CD4-positive, alpha-beta T cell treated with Interferon alpha-2 for 1 hour (primary cell): ENCODE measurements around the gene SEMA4C.

ENCODE experiments used
- DNase-seq, 2 donors: peaks; one replicate each; pipeline ENCODE4 v3.0.0-alpha.2; 2020 to 2022

SEMA4C gene, protein sequence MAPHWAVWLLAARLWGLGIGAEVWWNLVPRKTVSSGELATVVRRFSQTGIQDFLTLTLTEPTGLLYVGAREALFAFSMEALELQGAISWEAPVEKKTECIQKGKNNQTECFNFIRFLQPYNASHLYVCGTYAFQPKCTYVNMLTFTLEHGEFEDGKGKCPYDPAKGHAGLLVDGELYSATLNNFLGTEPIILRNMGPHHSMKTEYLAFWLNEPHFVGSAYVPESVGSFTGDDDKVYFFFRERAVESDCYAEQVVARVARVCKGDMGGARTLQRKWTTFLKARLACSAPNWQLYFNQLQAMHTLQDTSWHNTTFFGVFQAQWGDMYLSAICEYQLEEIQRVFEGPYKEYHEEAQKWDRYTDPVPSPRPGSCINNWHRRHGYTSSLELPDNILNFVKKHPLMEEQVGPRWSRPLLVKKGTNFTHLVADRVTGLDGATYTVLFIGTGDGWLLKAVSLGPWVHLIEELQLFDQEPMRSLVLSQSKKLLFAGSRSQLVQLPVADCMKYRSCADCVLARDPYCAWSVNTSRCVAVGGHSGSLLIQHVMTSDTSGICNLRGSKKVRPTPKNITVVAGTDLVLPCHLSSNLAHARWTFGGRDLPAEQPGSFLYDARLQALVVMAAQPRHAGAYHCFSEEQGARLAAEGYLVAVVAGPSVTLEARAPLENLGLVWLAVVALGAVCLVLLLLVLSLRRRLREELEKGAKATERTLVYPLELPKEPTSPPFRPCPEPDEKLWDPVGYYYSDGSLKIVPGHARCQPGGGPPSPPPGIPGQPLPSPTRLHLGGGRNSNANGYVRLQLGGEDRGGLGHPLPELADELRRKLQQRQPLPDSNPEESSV

DNA sequence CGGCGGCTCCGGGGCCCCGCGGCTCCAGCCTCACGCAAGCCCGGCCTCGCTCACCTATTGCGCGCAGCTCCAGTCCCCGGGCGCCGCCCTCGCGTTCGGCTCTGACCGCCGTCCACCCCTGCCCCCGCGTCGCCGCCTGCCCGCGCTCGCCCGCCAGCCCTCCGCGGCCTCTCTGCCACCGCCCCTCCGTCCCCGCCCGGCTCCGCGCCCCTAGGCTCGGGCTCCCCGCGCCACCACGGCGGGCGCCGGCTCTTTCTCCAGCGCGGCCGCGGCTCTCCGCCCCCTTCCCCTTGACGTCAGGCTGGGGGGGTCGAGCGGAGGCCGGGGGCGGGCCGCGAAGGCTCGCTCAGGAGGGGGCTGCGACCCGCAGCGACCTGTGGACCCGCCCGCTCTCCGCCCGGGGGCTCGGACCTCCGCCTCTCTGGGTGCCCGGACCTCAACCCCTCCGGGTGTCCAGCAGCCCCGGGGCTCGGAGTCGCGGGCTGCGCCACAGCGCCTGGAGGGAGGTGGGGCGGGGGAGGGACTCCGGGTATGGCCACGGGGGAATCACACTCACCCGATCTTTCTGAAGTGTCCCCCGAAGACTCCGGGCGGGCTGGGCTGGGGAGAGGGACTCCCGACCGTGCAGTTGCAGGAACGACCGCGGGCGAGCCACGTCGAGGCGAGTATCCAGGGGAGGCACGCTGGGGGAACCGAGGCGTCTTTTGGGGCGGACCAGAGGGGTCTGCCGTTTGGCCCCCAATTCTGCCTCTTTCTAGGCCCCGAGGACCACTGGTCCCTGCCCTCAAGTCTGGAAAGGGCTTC, at the start of gene SEMA4C:
Gene SEMA4C (minus strand): TSS at position 259 of the 804 bp plus-strand sequence. CDS start 2,194 bp downstream, outside the sequence.
- peak; percentile 40 to 70 for DNase-seq

DNA sequence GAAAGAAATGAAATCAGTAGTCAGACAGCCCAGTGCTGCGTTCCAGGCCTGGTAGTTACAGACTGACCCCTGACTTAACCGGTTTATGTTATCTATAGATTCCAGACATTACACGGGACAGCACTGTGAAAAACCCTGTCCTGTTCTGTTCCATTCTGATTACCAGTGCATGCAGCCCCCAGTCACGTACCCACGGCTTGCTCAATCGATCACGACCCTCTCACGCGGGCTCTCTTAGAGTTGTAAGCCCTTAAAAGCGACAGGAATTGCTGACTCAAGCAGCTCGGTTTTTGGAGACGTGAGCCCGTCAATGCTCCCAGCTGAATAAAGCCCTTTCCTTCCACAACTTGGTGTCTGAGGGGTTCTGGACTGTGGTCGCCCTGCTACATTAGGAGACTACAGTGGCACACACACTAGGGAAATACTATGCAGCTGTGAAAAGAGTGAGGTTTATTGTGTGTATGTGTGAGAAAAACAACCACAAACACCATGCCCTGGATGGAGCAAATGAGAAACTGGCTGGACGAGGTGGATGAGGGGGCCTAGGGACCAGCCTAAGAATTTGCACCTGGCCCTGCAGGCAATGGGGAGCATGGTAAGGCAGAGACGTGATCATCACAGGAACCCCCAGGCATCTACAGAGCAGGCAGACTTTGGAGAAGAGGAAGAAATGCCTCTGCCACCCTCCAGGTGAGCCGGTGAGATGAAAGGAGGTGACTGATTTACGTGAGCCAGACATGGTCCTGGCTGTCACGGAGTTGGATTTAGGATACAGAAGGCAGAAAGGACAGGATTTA, 49.1 kb upstream of the SEMA4C start:
- no peak for DNase-seq

DNA sequence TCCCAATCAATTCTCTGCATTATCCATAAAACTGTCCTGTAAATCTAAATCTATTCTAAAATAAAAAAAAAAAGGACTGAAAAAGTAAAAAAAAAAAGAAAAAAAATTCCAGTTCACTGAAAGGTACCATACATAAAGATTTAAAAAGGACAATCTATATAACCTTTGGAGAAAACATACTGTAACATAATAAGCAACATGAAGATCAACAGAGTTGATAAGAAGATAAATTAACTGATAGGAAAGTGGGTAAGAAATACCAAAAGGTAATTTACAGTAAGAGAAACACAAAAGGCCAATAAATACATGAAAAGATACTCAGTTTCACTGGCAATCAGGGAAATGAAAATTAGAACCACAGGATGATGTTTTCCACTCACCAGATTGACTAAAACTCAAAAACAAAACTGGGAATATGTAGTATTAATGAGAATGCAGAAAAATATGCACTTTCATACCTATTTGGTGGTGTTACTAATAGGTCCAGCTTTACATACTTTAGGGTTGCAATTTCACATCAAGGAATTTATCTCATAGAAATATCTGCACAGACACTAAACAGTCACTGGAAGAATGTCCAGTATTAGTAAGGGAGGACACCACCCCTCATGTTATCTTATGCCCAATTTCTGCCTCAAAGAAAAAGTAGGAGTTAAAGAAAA, 48.3 kb upstream of the SEMA4C start:
- no peak for DNase-seq

DNA sequence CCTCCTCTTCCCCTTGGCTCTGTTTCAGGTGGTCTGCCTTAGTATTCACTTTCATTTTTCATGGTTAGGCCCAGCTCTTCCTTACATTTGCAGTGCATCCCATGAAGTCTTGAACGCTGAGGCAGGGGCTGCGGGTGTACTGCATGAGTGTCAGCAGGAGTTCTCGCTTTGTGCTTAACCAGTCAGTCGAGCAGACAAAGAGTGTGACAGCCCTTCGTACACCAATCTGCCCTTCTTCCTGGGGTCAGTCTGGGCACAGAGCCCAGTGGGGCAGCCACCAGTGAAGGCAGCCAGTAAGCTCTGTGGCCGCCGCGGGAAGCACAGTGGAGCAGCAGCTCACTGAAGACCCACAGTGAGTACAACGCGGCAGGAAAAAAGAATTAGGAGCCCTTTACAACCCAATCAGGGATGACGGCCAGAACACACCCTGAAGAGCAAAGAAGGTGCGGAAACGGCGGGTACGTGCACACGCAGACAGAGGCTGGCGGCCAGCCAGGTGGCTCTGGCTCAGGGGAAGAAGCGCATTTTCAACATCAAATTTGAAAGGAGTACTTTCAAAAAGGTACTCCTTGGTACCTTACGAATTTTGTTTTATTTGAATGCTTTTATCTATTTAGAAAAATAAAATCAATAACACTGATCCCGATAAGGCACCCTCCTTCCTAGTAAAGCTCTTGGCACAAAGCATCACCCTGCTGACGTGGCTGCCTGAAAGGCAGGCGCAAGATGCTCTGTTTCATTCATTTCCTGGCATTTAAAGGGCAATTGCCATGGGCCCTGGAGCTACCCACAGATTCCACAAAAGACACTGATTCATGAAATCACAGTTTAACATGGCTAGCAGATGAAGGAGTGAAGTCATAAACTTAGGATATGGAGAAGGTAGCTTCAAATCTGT, 47.0 kb upstream of the SEMA4C start:
- DNase-seq: no peak

DNA sequence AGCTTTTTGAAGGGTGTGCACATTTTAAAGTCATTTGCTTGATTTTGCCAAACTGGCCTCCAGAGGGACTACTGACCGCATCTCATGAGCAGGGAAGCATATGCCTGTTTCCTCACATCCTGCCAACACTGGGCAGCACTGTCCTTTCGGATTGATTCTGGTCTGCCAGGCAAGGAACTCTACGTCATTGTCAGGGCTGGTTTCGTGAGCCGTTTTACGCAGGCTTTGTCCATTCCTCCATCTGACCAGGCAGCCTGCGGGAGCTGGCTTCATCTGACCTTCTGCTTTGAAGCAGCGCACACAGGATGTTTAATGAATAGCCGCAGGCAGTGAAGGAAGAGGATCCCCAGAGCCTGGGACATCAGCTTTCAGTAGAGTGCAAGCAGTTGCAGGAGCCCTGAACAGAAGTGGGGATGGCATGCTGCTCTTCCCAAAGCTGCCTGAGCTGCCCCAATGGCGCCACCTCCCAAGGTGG, 46.3 kb upstream of the SEMA4C start:
- no peak for DNase-seq

DNA sequence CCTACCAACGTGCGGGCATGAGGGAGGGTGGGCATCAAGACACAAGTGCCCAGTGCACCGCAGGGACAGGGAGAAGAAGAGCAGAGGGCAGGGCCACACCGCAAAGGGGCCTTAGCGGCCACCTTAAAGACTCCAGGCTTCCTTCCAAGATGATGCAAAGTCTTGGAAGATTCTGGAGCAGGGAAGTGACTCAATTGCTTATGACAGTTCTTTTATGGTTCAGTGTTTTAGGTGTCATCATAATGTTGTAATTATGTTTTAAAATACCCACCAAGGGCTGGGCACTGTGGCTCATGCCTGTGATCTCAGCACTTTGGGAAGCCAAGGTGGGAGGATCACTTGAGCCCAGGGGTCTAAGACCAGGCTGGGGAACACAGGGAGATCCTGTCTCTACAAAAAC, 44.5 kb upstream of the SEMA4C start:
- DNase-seq: no peak

DNA sequence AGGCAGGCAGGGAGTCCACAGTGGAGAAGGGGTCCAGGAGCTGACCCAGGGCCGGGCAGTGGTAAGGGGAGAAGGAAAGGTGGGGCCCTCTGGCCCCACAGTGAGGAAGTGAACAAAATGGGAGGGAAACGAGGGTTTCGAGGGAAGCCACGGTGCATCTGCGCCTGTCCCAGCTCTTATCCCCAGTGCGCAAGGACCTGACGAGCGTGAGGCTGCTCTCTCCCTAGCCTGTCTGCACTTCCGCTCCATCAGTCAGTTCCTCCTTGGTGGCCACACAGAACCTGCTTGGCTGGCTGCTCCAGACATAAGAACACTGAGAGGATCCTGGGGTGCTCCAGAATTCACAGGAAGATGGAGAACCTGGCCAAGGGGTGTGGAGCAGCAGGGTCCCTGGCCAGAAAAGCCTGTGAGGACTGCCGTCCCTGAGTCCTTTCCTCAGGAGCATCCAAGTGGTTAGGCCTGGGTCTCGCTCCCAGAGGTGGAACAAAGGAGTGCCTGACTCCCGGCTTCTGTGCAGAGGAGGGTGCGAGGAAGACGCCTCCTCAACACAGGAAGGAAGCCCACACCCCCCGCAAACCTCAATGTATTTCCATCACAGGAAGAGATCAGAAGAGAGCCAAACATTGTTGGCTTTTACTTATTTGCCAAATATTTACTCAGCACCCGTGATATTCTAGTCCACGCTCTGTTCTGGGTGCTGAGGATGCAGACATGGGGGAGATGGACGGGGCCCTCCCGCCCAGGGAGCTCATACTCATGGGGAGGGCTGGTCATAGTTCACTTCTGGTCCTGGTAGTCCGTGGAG, 43.7 kb upstream of the SEMA4C start:
- peak; percentile 36 to 63 for DNase-seq

DNA sequence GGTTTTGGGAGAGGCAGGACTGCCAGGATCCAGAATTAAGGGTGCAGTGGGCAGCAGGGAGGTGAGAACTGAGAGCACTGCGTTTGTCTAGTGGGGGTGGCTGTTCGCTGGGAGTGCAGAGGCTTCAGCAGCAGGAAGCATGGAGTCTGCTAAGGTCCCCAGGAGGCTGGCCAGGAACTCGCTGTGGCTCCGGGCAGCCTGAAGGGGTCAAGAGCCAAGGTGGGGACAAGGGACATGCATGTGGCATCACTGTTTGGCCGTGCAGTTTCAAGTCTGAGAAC, 43.2 kb upstream of the SEMA4C start:
- peak in 1 of 2 donors; percentile 6 for DNase-seq

DNA sequence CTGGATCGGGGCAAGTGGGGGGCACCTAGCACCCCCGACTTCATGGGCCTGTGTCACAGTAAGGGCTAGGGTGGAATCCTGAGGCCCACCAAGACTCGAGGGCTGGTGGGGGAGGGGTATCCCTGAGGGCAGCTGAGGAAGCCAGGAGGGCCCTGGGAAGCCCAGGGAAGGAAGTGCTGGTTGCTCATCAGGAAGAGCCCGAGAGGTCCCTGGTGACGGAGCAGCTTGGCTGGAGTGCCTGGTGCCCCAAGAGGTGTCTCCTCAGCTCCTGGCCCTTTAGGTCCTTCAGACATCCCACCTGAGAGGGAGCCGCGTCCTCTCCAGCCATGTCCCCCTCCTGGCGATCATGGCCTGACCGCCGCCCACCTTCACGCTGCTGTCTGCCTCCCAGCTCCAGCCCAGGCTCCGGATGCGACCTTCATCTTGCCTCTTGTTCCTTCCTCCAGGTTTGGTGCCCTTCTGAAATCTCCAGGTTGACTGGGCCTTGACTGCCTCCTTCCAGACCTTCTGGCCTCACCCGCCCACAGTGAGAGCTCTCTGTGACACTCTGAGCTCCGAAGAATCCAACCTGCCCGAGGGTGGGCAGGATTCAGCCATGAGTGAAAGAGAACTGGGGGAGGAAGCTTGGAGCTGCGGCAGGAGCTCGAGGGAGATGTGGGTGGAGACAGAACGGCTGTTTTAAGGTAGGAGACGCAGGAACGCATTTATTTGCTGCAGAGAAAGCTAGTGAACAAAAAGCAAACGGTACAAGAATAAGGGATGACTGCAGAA, 42.7 kb upstream of the SEMA4C start:
- no peak for DNase-seq

DNA sequence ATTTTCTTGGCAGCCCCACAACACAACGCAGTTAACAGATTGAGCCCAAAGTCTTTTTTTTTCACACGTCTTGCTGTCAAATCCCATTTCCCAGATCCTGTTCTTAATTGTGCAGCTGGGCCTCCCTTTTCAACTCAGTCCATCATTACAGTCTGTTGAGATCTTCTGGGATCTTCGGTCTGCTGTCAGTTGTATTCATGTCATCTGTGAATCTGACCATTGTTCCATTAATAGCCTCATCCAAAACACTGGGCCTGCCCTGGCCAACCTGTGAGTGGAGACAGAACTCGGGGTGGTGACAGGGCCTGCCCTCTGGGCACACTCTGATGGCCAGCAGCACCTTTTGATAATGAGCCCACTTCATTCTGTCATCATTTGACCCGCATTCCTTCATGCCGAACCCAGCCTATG, 39.7 kb upstream of the SEMA4C start:
- no peak for DNase-seq

DNA sequence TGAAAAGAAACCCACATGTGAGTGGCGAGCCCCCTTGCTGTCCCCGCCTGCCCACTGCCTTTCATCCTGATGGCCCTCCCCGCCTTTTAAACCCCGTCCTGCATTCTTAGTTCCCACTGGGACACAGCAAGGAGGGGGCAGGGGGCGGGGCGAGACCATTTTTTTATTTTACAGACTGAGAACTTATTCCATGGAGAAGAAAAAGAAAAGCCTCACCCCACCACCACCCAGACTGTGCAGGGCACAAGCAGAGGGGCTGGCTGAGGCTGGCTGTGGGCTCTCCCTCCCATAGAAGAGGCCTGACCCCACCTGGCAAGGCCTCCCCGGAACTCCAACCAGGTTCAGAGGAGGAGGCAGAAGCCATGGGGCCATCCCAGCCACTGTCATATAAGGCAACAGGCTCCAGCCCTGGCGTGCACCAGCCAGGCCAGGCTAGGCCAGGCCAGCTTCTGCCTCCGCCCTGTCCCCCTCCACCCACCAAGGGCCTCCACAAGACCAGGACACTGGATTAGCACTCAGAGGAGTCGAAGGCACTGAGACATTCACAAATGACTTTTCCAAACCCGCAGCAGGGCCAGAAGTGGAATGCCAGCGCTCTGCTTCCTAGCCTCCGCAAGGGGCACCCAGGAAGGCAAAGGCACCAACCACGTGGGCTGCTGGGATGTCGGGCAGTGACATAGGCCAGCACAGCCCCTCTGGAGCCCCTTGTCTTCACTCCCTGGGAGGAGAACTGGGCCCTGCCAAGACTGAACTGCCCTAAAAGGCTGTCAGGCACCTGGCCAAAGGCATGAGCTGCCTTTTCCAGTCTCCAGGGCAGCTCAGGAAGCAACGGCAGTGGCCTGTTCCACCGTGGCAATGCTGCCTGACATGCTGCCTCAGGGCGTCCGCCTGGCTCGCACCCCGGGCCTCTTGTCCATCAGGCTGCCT, 37.5 kb upstream of the SEMA4C start:
- DNase-seq: no peak

DNA sequence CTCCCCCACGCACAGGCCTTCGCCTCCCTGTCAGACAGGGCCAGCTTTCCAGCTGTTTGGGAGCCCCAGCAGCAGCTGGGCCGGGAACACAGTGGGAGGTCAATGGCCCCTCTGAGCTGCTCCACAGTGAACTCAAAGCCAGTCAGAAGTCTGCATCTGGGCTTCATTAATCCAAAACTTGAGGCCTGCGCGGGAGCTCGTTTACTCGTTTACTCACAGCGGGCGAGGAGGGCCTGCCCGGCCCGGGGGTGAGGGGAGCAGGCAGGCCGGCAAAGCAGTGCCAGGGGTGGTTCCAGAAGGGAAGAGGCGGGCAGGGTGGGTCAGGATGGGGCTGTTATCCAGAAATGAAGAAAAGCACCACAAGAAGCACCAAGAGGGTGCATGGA, 36.8 kb upstream of the SEMA4C start:
- DNase-seq: no peak

DNA sequence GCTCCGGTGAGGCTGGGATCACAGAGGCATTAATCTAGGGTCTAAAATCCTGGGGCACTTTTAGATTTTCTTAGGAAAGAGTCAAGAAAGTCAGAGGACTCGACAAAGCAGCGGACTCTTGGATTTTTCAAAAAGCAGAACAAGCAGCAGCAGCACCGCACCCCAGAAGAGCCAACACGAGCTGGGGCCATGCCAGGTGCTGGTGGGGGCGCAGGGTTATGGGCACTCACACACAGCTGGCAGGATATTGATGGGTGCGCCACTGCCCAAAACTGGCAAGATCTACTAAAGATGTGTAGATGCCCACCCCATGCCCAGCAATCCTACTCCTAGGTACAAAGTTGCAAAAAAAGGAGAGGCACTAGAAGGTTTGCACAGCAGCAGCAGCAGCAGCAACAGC, 33.9 kb upstream of the SEMA4C start:
- DNase-seq: no peak

DNA sequence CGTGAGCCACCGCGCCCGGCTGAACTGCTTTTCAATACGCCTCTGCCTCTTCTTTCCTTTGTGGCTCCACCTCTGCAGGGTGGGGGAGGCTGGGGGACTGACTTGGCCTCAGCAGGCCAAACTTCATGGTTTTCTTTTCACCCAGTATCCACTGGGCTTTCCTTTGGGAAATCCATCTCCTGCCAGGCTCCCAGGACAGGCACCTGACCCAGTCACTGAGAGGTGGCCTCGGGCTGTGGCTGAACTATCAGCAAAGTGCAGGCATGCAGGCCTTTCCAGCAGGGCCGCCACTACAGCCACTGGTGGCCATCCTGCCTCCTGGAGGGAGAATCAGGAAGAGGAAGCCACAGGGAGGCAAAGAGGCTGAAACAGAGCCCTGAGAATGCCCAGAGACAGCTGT, 33.4 kb upstream of the SEMA4C start:
- DNase-seq: no peak

DNA sequence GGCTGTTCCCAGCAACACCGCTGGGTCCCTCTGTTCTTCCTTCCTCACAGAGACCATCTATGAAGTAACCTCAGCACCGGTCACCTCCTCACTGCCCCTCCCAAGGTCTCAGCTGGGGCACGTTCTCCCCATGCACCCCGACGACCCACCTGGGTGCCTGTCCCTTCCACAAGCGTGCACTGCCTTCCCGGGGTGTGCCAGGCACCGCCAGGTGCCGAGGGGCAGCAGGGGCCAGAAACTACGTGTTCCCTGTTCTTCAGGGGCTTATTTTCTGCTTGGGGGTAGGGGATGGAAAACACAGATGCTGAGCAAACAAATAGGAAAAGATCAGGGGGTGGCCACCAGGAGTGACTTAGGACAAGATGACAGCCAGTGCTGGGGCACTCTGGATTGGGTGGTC, 30.4 kb upstream of the SEMA4C start:
- DNase-seq: no peak

DNA sequence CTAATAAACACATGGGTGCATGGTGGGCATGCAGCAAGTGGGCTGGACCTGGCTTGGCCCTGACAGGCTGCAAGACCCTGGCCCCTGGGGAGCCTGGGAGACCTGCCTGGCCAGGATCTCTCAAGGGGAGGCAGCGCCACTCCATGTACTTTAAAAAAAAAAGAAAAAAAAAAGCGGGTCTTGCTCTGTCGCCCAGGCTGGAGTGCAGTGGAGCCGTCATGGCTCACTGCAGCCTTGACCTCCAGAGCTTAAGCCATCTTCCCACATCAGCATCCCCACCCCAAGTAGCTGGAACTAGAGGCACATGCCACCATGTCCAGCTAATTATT, 29.5 kb upstream of the SEMA4C start:
- no peak for DNase-seq

DNA sequence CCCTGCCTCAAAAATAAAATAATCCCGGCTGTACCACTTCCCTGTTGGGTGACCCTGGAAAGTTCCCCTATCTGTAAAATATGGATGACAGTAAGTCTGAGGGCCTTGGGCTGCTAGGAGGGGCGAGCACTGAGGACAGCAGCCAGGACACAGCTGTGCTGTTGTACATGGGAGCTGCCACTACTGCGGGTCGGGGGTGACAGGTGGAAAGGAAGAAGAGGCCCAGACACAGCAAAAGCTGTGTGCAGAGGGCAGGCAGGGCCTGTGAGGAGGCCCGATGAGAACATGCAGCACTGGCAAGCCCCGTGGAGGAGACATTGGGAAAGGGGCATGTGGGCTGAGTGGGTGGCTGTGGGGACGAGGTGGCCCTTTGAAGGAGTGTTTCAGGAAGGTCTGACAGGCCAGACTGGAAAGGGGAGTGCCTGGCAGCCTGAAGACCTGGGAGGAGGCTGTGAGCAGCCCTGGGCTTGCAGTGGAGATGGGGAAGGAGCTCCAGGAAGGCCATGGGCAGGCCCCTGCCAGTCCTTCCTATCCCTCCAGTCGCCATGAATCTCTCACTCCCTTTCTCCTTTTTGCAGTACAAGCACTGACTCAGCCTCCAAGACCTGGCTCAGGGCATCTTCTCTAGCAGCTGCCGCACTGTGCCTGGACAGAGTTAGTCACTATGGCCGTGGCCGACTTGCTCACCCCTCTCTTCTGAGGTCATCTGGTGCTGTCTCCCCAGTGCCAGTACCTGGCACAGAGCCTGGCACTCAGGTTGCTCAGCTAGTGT, 28.9 kb upstream of the SEMA4C start:
- DNase-seq: no peak
